Measurements from ENCODE around the gene MLEC. TPM values are rescaled to one million over a fixed set of nuclear protein-coding genes. Genes with fewer than 3 reads are reported as not detected.

The MLEC gene
- total RNA-seq, 1 experiment from 2014 or later: 181 TPM

GRCh38 chr12:120646044-120646443 is 40.9 kb upstream of the MLEC start:
- Histone ChIP-seq H3K79me1 (ENCODE audit: insufficient read depth, low read depth, low read length, poor library complexity, severe bottlenecking) (no peaks in the 10 kb centered on the region), H3K23me2 (ENCODE audit: insufficient read length, low read depth, low read length, poor library complexity, severe bottlenecking) (peaks cover 9% of the 10 kb centered on the region), H3K9me3 (ENCODE audit: control insufficient read depth, low read depth, low read length) (no peaks in the 10 kb centered on the region), H2BK5ac (ENCODE audit: insufficient read length, low read length) (no peak overlapping the region), H4K91ac (ENCODE audit: insufficient read length, low read depth, low read length) (no peak overlapping the region), H4K20me1 (ENCODE audit: control insufficient read depth, insufficient read depth, insufficient read length) (no peaks in the 10 kb centered on the region), H3K14ac (ENCODE audit: insufficient read depth, low read length) (no peak overlapping the region), H3K4me1 (ENCODE audit: insufficient read depth, low read length) (peaks cover 3% of the 10 kb centered on the region; the same call in 1 of the 2 replicates), H2AK5ac (ENCODE audit: insufficient read length, low read length) (no peak overlapping the region), H3K9ac (ENCODE audit: extremely low read depth, insufficient read length, low read length) (no peak overlapping the region), H3K23ac (ENCODE audit: insufficient read length, low read depth, low read length) (no peak overlapping the region), H2BK15ac (ENCODE audit: low read depth, low read length) (no peak overlapping the region), H2AFZ (ENCODE audit: low read length) (no peak overlapping the region), H4K5ac (ENCODE audit: insufficient read length, low read depth, low read length) (no peak overlapping the region), H2BK12ac (ENCODE audit: insufficient read length, low read depth, low read length) (no peak overlapping the region), H2BK120ac (ENCODE audit: low read depth, low read length, poor library complexity, severe bottlenecking) (no peak overlapping the region), H3T11ph (ENCODE audit: low read length) (no peak overlapping the region), H3K56ac (ENCODE audit: insufficient read length, low read depth, low read length) (no peak overlapping the region), H3K18ac (ENCODE audit: insufficient read length, low read depth, low read length) (no peak overlapping the region), H3K4me2 (ENCODE audit: insufficient read depth, insufficient read length, low read length) (no peak overlapping the region), H3K4ac (ENCODE audit: low read depth, low read length) (no peak overlapping the region), H3K79me2 (ENCODE audit: insufficient read depth, low read length) (no peaks in the 10 kb centered on the region), H3K27me3 (ENCODE audit: insufficient read depth, low read length) (no peaks in the 10 kb centered on the region; the same call in 1 of the 2 replicates), H3K27ac (ENCODE audit: insufficient read length, low read depth, low read length) (no peak overlapping the region), H2BK20ac (ENCODE audit: low read depth, low read length, poor library complexity, severe bottlenecking) (no peak overlapping the region), H4K8ac (replicated peaks; ENCODE audit: insufficient read length, low read depth, low read length) (no peak overlapping the region)
- WGBS (ENCODE audit: extremely low coverage, insufficient read length, low lambda C conversion rate): no CpG with 5 or more reads among the region's 6 CpGs
- no peak for DNase-seq
- Mint-ChIP-seq H3K36me3 (ENCODE audit: insufficient read depth in 1 of 3, low read depth in 3 of 3) (no peaks in the 10 kb centered on the region), H3K27me3 (ENCODE audit: low read depth) (peaks cover 50% of the 10 kb centered on the region), H3K9me3 (no peaks in the 10 kb centered on the region), H3K27ac (no peak overlapping the region), H3K4me3 (no peak overlapping the region), H3K4me1 (peaks cover 23 to 34% of the 10 kb centered on the region in 2 experiments)
- TF ChIP-seq, protein P1, sequence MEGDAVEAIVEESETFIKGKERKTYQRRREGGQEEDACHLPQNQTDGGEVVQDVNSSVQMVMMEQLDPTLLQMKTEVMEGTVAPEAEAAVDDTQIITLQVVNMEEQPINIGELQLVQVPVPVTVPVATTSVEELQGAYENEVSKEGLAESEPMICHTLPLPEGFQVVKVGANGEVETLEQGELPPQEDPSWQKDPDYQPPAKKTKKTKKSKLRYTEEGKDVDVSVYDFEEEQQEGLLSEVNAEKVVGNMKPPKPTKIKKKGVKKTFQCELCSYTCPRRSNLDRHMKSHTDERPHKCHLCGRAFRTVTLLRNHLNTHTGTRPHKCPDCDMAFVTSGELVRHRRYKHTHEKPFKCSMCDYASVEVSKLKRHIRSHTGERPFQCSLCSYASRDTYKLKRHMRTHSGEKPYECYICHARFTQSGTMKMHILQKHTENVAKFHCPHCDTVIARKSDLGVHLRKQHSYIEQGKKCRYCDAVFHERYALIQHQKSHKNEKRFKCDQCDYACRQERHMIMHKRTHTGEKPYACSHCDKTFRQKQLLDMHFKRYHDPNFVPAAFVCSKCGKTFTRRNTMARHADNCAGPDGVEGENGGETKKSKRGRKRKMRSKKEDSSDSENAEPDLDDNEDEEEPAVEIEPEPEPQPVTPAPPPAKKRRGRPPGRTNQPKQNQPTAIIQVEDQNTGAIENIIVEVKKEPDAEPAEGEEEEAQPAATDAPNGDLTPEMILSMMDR (conservative IDR thresholded peaks at IDR 0.05): no peak
